Colon (tissue), 2 donors: Measurements from ENCODE around the gene PLD5.
"Not testable (repeated sequence)": the region's sequence is repeated elsewhere in the genome, so short reads cannot be mapped to it uniquely, and the experiment has no call there.

Source experiments
- FAIRE-seq: peaks from 2 replicates; lab custom pipeline; 2012; peaks lifted over from hg19 to GRCh38; lab: Jason Lieb, UNC
- donor health status: control.
- donor health status: control.

PLD5 gene

DNA sequence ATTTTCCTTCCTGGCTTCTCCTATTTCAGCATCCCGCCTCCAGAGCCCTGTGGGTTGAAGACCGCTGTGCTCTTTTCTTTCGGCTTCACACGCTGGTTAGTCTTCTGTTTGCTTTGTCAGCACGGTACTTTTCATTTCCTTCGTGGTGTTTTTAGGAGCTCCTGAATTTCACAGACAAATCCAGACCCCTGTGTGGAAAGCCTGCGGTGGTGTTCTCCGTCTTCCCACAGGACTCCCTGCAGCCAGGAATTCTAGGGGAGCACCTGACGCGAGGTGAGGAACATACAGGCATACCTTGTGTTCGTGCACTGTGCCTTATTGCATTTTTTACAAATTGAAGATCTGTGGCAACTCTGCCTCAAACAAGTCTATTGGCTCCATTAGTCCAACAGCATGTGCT is 315.4 kb downstream of the PLD5 start:
- no peak for FAIRE-seq

DNA sequence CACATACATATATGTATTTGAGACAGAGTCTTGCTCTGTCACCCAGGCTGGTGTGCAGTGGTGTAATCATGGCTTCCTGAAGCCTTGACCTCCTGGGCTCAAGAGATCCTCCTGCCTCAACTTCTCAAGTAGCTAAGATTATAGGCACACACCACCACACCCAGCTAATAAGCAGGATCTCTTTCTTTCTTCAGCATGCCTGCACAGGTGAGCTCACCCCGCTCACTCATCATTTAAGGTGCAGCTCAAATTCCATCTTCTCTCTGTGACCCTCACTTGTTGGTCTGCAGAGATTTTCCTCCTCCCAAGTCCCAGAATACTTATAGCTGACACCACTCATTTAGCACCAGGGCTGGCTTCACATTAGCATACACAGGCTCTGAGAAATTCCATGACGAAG is 316.5 kb downstream of the PLD5 start:
- FAIRE-seq, result no peak

DNA sequence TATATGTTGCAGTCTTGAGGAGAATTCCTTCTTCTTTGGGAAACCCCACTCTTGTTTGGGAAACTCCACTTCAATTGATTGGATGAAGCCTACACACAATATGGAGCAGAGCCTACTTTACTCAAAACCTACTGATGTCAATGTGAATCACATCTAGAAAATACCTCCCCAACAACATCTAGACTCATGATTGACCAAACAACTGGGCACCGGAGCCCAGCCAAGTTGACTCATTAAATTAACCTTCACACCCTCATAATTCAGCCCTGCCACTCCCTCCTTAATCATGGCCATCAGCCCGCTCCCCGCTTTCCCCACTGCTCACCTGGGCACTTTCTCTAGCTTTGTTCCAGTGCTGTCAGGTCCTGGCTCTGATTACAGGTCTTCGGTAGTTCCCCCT is 317.5 kb downstream of the PLD5 start:
- FAIRE-seq, result no peak

DNA sequence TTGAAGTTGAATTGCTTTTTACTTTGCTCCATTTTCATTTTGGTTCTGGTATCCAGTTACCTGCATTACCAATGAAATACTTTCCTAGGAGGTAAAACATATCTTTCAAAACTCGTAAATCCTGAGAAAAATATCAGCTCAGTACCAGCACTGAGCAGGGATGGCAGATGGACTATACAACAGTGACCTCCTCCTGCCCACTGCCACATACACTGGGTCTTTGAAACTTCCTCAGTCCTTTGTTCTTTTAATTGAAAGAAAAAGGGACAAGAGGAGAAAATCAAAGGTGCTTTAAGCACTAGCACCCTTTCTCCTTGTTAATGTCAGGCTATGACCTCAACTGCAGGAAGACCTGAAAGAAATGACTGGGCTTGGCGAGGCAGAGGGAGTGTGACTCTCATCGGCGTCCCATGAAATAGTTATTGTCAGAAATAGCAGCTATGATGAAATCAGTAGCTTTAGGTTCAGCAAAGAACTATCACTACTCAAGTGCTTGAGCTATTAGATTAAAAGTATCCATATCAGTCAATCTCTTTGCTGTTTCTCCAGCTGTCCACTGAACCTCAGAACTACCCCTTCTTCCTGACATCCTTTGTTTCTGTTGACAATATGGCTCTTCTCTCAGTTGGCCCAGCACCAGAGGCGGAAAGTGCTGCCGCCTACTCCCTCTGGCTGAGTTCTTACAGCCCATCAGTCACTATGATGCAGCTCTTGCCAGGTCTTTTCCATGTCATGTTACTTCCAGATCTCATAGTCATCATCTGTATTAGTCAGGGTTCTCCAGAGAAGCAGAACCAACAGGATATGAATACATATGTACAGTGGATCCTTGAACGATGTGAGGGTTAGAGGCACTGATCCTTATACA is 318.6 kb downstream of the PLD5 start:
- no peak for FAIRE-seq

DNA sequence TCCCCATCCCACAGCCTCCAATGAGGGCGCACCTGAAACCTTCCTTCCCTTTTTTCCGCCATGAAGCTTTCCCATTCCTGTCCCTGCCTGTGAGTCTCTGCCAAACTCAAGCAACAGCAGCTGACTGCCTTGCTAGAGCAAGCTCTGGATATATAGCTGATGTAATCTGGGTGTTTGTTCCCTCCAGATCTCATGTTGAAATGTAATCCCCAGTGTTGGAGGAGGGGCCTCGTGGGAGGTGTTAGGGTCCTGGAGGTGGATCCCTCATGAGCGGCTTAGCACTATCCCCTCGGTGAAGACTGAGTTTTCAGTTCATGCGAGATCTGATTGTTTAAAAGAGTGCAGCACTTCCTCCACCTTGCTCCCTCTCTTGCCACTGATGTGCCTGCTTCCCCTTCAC is 321.2 kb downstream of the PLD5 start:
- no peak for FAIRE-seq

DNA sequence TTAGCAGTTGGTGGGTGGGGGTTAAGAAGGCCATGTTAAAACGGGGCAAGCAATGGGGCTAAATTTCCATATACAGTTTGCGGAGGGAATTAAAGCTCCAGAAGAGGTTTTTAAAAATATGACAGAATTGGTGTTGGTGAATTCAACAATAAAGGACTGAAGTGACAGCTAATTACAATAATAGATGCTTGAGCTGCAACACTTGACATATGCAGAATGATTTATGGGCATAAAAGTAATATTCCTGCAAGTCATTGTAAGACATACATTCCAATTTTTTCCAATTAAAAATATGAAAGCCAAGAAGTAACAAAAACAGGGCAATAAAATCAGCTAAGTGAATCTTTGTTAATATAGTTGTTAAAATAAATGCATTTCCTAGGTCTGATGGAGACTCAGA is 323.4 kb downstream of the PLD5 start:
- FAIRE-seq, result no peak

DNA sequence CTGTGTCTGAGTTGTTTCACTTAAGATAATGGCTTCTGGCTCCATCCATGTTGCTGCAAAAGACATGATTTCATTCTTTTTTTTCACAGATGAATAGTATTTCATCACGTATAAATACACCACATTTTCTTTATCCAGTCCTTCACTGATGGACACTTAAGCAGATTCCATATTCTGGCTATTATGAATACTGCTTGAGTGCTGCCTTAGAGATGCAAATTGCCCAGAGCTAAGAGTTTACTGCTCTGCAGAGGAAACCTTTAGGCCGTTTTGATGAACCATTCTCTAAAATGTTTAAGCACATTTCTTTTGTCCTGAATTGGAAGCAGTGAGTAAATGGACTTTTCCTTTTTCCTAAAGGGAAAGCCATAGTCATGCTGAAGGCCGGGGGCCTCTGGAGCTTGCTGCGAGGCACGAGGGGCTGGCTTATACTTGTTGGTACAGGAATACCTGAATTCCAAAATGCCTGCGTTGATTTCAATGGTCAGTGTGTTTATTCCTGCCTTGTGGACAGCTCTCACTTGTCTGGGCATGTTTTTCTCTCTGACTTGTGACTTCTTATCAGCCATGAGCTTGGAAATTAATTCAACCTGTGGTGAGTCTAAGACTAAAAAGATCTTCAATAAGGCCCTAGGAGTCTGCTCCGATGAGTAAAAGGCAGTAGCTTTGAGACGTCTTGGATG is 324.6 kb downstream of the PLD5 start:
- no peak for FAIRE-seq

DNA sequence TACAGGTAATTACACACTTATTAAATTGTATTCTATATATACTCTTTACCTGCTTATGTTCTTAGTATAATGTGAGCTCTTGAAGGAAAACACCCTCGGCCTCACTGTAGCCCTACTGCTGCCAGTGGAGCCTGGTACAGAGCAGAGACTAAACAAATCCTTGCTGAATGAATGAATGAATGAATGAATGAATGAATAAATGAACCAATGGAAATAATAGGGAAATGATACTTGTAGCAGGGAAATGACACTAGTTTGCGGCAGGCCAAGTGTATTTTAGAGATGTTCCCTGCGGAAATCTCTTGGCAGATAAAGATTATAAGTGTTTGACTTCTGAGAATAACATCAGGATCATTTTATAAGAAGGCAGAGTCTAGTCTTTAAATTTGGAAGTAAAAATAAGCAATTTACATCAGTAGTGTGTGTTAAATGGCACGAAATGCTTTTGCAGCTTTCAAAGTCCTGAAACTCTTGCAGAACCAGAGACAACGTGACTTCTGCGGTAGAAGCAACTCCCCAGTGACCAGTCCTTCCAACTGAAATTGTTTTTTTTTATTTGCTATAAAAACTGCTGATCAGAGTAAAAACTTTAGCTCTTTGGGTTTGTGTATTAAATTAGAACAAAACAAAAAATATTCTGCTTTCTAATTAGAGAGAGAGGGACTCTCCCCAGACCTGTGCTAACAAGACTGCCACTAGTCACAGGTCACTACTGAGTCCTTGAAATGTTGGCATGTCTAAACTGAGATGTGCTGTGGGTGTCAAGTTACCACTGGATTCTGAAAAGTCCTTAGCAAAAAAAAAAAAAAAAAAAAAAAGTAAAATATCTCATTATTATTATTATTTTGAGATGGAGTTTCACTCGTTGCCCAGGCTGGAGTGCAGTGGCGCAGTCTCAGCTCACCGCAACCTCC is 326.3 kb downstream of the PLD5 start:
- no peak for FAIRE-seq

DNA sequence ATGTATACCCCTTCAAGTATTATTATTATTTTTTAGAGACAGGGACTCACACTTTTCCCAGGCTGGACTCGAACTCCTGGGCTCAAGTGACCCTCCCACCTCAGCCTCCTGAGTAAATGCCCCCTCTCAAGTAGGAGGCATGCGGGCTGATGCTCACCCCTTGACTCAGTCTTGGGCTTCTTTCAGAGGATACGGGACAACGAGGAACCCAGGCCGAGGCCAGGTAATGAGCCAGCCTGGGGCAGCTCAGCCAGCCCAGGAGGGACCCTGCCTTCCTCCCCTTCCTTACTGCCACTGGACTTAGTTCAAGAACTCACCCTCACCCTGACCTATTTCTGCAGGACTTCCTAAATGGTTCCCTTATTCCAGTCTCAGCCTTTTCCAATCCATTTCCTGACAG is 327.6 kb downstream of the PLD5 start:
- no peak for FAIRE-seq

DNA sequence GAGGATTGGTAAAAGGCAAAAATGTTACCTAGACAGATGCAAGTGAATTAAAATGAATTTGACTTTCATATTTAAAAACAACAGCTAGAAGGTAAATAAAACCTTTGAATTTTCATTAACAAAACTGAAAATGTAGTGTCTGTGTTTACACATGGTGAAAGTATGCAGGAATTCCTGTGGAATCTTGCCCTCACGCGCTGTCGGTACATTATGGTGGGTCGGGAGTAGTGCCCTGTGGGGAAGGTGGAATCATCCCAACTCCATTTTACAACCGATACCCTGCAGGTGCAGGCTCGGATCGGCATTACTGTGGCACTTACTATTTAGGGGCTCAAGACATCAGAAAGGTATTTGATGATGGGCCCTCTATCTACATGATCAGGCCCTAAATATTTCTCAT is 328.4 kb downstream of the PLD5 start:
- no peak for FAIRE-seq

DNA sequence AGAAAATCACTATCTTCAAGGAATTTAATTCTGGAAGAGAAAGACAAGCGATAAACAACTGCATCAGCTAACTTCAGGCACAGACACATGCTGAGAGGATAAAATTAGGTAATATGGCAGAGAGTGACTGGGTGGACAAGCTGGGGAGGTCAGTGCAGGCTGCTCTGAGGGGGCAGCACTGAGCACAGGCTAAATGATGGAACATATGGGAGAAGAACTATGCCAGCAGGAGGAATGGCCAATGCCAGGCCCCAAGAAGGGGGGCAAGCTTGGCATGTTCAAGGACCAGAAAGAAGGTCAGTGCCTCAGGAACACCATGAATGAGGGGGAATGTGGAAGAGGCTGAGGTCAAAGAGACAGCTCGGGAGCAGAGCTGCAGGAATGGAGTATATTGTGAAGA is 334.9 kb downstream of the PLD5 start:
- no peak for FAIRE-seq

DNA sequence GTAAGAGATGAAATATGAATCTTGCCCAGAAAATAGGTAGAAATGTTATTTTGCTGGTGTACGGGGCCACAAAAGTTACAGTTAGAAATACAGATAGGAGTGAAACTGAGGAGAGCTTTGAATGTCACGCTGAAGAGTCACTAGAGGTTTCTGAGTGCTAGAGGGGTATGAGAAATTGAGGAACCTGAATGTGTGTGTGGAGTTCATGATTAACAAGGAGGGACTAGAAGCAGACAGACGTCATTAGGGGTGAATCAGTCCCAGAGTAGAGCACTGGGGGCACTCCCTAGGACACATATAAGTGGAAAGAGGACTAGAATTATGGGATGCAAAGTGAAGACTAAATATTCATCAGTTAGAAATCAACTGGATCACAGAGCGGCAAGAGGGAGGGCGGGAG is 336.7 kb downstream of the PLD5 start:
- no peak for FAIRE-seq

DNA sequence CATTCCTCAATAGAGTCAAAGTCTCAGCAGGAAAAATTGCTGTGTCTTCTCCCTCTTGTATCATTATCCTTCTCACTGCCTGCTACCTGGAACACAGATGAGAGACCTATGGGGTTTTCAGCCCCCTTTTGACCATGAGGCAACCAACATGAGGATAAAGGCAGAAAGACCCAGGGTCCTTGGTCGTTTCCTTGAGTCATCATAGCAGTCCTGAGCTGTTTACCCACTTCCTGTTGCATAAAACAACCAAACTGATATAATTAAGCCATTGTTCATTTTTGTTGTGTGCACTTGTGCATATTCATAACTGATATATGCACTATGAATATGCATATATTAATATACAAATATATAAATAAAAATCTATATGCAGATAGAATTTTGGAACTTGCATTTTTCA is 337.3 kb downstream of the PLD5 start:
- FAIRE-seq, result no peak

DNA sequence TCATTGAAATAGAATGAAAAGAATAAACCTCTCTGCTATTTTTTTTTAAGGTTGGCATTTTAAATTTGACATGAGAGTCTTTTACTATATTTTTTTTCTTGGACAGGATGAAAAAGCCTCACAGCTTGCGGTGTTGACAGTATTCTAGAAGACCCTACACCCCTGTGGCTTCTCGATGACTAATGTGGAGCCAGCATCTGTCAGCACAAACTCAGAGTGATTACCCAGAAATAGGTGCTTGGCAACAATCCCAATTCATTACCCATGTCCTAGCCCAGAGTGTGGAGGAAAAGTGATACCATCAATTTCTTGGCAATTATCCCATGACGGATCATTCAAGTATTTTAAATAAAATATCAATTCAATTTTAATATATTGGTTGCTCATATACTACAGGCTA is 338.8 kb downstream of the PLD5 start:
- FAIRE-seq, result no peak

DNA sequence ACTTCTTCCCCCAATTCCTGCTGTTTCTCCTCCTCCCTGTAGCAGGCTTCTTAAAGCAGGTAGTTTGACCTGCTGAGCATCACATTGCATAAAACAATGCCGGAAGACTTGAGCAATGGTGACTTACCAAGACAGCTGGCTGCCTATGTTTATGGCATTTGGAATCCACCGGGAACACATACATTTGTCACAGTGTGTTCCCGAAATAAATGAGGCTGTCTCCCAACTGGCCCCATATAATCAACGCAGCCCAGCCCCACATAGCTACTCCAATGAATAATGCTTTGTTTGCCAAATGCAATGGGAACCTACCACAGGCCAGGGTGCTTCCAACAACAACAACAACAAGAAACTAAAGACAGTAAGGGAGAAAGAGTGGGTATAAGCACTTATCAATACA is 339.5 kb downstream of the PLD5 start:
- no peak for FAIRE-seq

DNA sequence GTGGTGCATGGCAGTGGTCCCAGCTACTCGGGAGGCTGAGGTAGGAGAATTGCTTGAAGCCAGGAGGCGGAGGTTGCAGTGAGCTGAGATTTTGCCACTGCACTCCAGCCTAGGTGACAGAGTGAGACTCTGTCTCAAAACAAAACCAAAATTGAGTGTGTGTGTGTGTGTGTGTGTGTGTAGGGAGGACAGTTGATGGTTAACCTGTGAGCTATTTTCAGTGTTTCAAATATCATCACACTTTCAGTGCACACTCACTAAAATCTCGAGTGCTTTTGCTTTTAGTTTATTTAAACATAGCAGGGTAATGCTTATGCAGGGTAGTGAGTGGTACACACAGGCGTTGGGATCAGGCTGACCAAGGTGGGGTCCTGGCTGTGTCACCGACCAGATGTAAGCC is 344.7 kb downstream of the PLD5 start:
- FAIRE-seq, result not testable (repeated sequence)

DNA sequence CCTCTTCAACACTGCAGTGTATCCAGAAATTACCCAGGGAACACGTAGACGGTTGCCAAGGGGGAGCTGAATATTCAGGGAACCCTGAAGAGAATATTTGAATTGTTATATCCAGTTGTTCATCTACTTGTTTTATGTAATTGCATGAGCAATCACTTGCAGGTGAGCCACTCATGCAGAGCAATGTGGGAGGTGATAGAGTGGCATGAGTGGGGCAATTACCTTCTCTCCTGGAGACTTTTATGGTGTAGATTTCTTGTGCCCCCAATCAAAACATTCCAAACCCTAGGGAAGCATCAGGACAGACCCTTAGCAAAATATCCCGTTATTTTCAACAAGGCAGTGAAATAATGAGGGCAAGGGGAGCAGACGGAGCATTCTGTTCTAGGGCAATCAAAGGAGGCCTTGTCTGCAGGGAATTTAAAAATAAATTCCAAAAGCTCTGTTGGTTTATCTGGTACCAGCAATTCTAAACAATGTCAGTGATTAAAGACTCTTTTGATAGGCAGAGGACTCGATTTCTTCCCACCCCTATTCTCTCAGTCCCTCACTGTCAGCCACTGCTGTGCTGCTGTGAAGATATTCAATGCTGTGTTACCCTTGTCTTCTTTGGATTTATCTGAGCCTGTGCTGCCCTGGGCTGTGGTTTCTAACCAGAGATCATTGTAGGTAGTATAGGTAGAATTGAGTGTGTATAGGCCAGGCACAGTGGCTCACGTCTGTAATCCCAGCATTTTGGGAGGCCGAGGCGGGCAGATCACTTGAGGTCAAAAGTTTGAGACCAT is 345.4 kb downstream of the PLD5 start:
- FAIRE-seq, result no peak

DNA sequence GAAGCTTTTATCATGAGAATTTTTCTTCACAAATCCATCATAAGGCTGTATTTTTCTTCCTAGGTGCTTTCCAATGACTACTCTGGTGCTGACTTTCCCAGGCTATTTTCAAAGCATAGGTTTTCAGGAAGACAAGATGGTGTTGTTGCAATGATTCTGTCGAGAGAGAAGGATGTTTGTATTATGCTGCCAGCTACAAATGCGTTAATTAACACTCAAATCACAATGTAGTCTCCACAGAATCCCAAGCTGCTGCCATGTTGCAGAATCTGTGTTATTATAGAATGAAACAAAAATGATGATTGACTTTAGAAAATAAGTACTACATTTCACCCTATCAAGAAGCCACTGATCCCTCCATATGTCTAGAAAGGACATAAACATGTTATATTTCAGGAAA is 346.1 kb downstream of the PLD5 start:
- no peak for FAIRE-seq

DNA sequence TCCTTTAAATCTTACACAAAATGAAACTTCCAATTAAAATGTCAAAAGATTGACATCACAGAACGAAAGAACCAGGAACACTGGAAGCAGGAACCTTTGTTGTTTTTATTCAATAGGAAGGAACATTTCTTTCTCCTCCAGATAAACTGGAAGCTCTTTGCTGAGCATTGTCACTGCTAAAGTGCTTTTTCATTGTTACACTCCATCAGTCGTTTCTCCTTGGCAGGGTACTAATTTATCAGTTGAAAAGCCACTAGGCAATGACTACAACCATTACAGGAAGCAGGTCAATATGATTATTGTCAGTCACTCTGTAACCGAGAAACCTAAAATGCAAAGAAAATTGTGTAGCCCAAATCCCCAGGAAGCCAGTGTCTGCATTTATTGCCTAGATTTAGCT is 362.4 kb downstream of the PLD5 start:
- no peak for FAIRE-seq

DNA sequence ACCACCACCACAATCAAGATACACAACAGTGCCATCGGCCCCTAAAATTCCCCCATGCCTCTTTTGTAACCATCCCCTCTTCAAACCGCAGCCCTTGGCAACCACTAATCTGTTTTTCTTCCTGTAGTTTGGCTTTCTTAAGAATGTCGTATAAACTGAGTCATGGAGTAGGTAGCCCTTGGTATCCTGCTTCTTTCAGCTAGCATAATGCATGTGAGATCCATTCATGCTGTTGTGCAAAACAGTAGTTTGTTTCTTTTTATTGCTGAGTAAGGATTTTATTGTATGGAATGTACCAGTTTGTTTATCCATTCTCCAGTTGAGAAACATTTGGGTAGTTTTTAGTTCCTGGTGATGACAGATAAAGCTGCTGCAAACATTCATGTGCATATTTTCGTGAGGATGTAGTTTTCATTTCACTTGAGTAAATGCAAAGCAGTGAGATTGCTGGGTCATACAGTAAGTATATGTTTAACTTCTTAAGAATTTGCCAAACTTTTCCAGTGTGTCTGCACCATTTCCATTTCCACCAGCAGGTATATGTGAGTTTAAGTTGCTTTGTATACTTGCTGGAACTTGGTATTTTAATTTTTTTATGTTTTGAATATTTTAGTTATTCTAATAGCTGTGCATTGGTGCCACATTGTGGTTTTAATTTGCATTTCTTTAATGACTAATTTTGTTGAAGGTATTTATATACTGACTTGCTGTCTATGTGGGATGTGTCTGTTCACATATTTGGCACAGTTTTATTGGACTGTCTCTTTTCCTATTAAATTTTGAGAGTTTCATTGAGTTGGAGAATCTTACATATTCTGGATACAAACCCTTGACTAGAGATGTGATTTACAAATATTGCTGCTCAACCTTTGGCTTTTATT is 377.2 kb downstream of the PLD5 start:
- FAIRE-seq, result no peak

DNA sequence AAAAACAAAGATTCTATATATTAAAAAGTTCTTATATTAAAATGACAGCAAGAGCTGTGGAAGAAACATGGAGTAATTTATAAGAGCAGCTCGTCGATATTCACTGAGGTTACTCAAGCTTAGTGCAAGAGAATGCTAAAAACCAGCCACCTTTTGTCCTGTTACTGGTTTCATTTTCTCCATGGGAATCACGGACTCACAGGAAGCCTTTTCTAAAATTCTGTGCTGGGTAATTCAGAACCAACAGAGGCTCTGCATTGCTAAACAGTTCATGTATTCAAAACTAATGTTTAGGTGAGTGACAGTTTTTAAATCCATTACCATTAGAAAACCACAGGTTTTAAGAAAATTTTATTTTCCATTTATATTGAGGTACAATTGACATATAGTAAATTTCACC is 377.8 kb downstream of the PLD5 start:
- FAIRE-seq, result no peak
